ENCODE measurements around the gene NBAS.

NBAS gene

GRCh38 chr2:15279201-15279876 lies 281.8 kb downstream of the NBAS start:
- ChIA-PET CTCF (no interaction called here), POLR2A (no interaction called here)
- no peak for TF ChIP-seq ZNF510 (tag by site-specific recombination; IDR thresholded peaks at IDR 0.05; ENCODE audit: insufficient replicate concordance)
- no peak for TF ChIP-seq ZNF624 (tag by site-specific recombination; IDR thresholded peaks at IDR 0.05)
- TF ChIP-seq ZBTB49 (tag by site-specific recombination; IDR thresholded peaks at IDR 0.05; ENCODE audit: low read depth): no peak
- no peak for TF ChIP-seq TRIM28 (IDR thresholded peaks at IDR 0.05; ENCODE audit: borderline replicate concordance, low read length)
- TF ChIP-seq FEZF1 (tag by site-specific recombination; IDR thresholded peaks at IDR 0.05): no peak
- TF ChIP-seq ZNF830 (tag by site-specific recombination; IDR thresholded peaks at IDR 0.05; ENCODE audit: low read depth): no peak
- TF ChIP-seq ZNF785 (tag by site-specific recombination; IDR thresholded peaks at IDR 0.05): no peak
- no peak for TF ChIP-seq ZNF37A (tag by site-specific recombination; IDR thresholded peaks at IDR 0.05)
- TF ChIP-seq EGR2 (tag by site-specific recombination; IDR thresholded peaks at IDR 0.05; ENCODE audit: low read depth): no peak
- TF ChIP-seq ZNF707 (tag by site-specific recombination; IDR thresholded peaks at IDR 0.05): no peak
- TF ChIP-seq ZNF341 (tag by site-specific recombination; IDR thresholded peaks at IDR 0.05; ENCODE audit: low read depth): no peak
- TF ChIP-seq HOXA7 (CRISPR knock-in tag; IDR thresholded peaks at IDR 0.05; ENCODE audit: borderline replicate concordance): no peak
- no peak for TF ChIP-seq ZNF10 (tag by site-specific recombination; IDR thresholded peaks at IDR 0.05)
- no peak for TF ChIP-seq ZNF398 (tag by site-specific recombination; IDR thresholded peaks at IDR 0.05)
- no peak for TF ChIP-seq ZNF433 (tag by site-specific recombination; IDR thresholded peaks at IDR 0.05; ENCODE audit: low read depth)
- no peak for TF ChIP-seq PRDM10 (tag by site-specific recombination; IDR thresholded peaks at IDR 0.05)
- no peak for TF ChIP-seq SCRT1 (tag by site-specific recombination; IDR thresholded peaks at IDR 0.05; ENCODE audit: borderline replicate concordance)
- no peak for TF ChIP-seq ZFP3 (tag by site-specific recombination; IDR thresholded peaks at IDR 0.05; ENCODE audit: low read depth)
- TF ChIP-seq, protein P1, sequence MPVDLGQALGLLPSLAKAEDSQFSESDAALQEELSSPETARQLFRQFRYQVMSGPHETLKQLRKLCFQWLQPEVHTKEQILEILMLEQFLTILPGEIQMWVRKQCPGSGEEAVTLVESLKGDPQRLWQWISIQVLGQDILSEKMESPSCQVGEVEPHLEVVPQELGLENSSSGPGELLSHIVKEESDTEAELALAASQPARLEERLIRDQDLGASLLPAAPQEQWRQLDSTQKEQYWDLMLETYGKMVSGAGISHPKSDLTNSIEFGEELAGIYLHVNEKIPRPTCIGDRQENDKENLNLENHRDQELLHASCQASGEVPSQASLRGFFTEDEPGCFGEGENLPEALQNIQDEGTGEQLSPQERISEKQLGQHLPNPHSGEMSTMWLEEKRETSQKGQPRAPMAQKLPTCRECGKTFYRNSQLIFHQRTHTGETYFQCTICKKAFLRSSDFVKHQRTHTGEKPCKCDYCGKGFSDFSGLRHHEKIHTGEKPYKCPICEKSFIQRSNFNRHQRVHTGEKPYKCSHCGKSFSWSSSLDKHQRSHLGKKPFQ (tag by site-specific recombination; IDR thresholded peaks at IDR 0.05): no peak
- H3K4me1 ChIP-seq (ENCODE audit: control insufficient read depth, insufficient read depth, low read length): no peaks in the 10 kb centered on the region
- H3K36me3 ChIP-seq (ENCODE audit: control insufficient read depth in 2 of 2, insufficient read depth in 1 of 2, low read length in 2 of 2): peaks cover 0 to 5% of the 10 kb centered on the region in 2 experiments; a peak in 1 of 3 replicates
- no peaks in the 10 kb centered on the region for H3K9me3 ChIP-seq (ENCODE audit: control insufficient read depth, insufficient read depth, low read depth, low read length)
- H3K4me3 ChIP-seq (ENCODE audit: low read depth, low read length): no peak overlapping the region
- H3K27ac ChIP-seq (ENCODE audit: extremely low read depth, low read depth, low read length): no peak overlapping the region
